Activated CD8-positive, alpha-beta memory T cell treated with anti-CD3 and anti-CD28 coated beads, Interleukin-2, amount 50 U/mL, for 1 hour (primary cell): ENCODE data around the gene HYAL1.
A peak's percentile ranks its signal among the peaks of the same experiment; 100 is the strongest.

ENCODE experiments used
- DNase-seq: peaks from one replicate; pipeline ENCODE4 v3.0.0-alpha.2; 2020; ENCODE audit errors: extremely low read depth

The HYAL1 gene

GRCh38 chr3:50334339-50335075, 31.1 kb upstream of the HYAL1 start:
- DNase-seq: no peak

- no peak for DNase-seq
Measured at GRCh38 chr3:50333744-50334328, 30.5 kb upstream of the HYAL1 start.

- DNase-seq: no peak
Measured at GRCh38 chr3:50331364-50331907, 28.1 kb upstream of the HYAL1 start.

- no peak for DNase-seq
Measured at GRCh38 chr3:50330330-50330729, 27.0 kb upstream of the HYAL1 start.

GRCh38 chr3:50327943-50328691, 24.7 kb upstream of the HYAL1 start, which contains the start of gene TUSC2:
Gene TUSC2, minus strand, starts transcription at chr3:50328223. Its CDS starts 124 bp downstream, at chr3:50328099.
- peak; percentile 90 for DNase-seq

GRCh38 chr3:50327129-50327528, 23.8 kb upstream of the HYAL1 start:
- DNase-seq: no peak

GRCh38 chr3:50326182-50326541, 22.8 kb upstream of the HYAL1 start:
- no peak for DNase-seq

- DNase-seq: no peak
Measured at GRCh38 chr3:50325497-50326181, 22.3 kb upstream of the HYAL1 start.

GRCh38 chr3:50325113-50325480, 21.7 kb upstream of the HYAL1 start:
- no peak for DNase-seq

- no peak for DNase-seq
Measured at GRCh38 chr3:50324351-50325112, 21.2 kb upstream of the HYAL1 start.

- DNase-seq: no peak
Measured at GRCh38 chr3:50323614-50324199, 20.3 kb upstream of the HYAL1 start.

GRCh38 chr3:50323092-50323600, 19.8 kb upstream of the HYAL1 start:
- no peak for DNase-seq

- no peak for DNase-seq
Measured at GRCh38 chr3:50322386-50323091, 19.2 kb upstream of the HYAL1 start, which contains the start of gene HYAL2. Gene HYAL2, minus strand, starts transcription at chr3:50322745. Its CDS starts 2,256 bp downstream, at chr3:50320489.

GRCh38 chr3:50322115-50322385, 18.7 kb upstream of the HYAL1 start:
- DNase-seq: no peak

- no peak for DNase-seq
Measured at GRCh38 chr3:50321336-50322114, 18.2 kb upstream of the HYAL1 start.

- DNase-seq: no peak
Measured at GRCh38 chr3:50320853-50321335, 17.5 kb upstream of the HYAL1 start.

- DNase-seq: no peak
Measured at GRCh38 chr3:50319894-50320625, 16.7 kb upstream of the HYAL1 start.

GRCh38 chr3:50319181-50319893, 16.0 kb upstream of the HYAL1 start:
- DNase-seq: no peak
